Posterior vena cava (tissue), 2 donors: Measurements from ENCODE around the gene AURKB. TPM values are rescaled to one million over a fixed set of nuclear protein-coding genes. Genes with fewer than 3 reads are reported as not detected.

Source experiments
- microRNA-seq, 2 donors: library from miRNA; unstranded; fragments of <30 nt; microRNA quantifications; one replicate each; pipeline ENCODE4 v1.2.0, GENCODE V29; 2020 to 2021; ENCODE audit warnings: borderline microRNAs expressed in 2 of 2
- total RNA-seq, 2 donors: library from RNA; stranded (reverse); fragmentation: NEBNext Ultra II Directional; extraction: Animal tissue kit (Norgen Biotek cat#: 25700); gene quantifications; one replicate each; pipeline ENCODE4 v1.2.1, GENCODE V29; 2021
- donor health status: DM: yes; HTN: yes; CAD: no.
- donor health status: DM: yes; HTN: yes; CAD: no.

The AURKB gene
- total RNA-seq, 2 donors from 2014 or later, result 0.69 TPM; not detected in 1

Small RNA genes within 50 kb of the gene (microRNA-seq; reads per million reads assigned to microRNA genes)
- gene MIR4521, result 13.6 to 24.3 reads per million in 2 donors

Other genes with a start within 250 kb of the AURKB start
- not detected for gene GUCY2D, start 208.0 kb downstream of the AURKB start, total RNA-seq
- gene ALOX15B, start 171.5 kb downstream of the AURKB start, total RNA-seq, result 1 to 10 TPM in 1 of 2 donors, under 1 TPM in 1; 0.48 to 3.3 TPM
- gene ALOX12B, start 122.9 kb downstream of the AURKB start, total RNA-seq, result not detected
- not detected for gene ALOXE3, start 92.1 kb downstream of the AURKB start, total RNA-seq
- gene HES7, start 86.5 kb downstream of the AURKB start, total RNA-seq, result under 1 TPM in 1 of 2 donors, not detected in 1; 0.67 TPM
- gene PER1, start 58.2 kb downstream of the AURKB start, total RNA-seq, result 100 to 1,000 TPM; 203 to 206 TPM
- gene VAMP2, start 47.6 kb downstream of the AURKB start, total RNA-seq, result 10 to 100 TPM; 66.7 to 80.1 TPM
- 10 to 100 TPM; 12.9 to 16.4 TPM for gene TMEM107, start 34.2 kb downstream of the AURKB start, total RNA-seq
- gene BORCS6, start 20.4 kb downstream of the AURKB start, total RNA-seq, result 1 to 10 TPM; 4.5 to 5.6 TPM
- 10 to 100 TPM; 23.2 to 29.8 TPM for gene CTC1, start 37.5 kb upstream of the AURKB start, total RNA-seq
- 10 to 100 TPM; 20.3 to 23.9 TPM for gene PFAS, start 38.7 kb upstream of the AURKB start, total RNA-seq
- 10 to 100 TPM; 16.9 to 19.1 TPM for gene RANGRF, start 78.1 kb upstream of the AURKB start, total RNA-seq
- 1 to 10 TPM; 1.8 to 5.7 TPM for gene SLC25A35, start 84.8 kb upstream of the AURKB start, total RNA-seq
- 10 to 100 TPM; 17.8 to 22.3 TPM for gene ARHGEF15, start 99.7 kb upstream of the AURKB start, total RNA-seq
- not detected for gene ODF4, start 129.3 kb upstream of the AURKB start, total RNA-seq
- 1,000 to 10,000 TPM; 1,249 to 1,265 TPM for gene RPL26, start 172.6 kb upstream of the AURKB start, total RNA-seq
- gene RNF222, start 187.3 kb upstream of the AURKB start, total RNA-seq, result not detected
- 10 to 100 TPM; 60.8 to 78.9 TPM for gene NDEL1, start 225.3 kb upstream of the AURKB start, total RNA-seq